H9 (cell line): ENCODE measurements around the gene MARCHF3. TPM values are rescaled to one million over a fixed set of nuclear protein-coding genes. Genes with fewer than 3 reads are reported as not detected.

Experiments used
- DNase-seq: peaks from one replicate; pipeline ENCODE4 v3.0.0-alpha.2; 2017
- H2AFZ ChIP-seq: one replicate; pipeline ENCODE4 v1.6.1; 2013; ENCODE audit warnings: mild to moderate bottlenecking, low read length, control low read depth, moderate library complexity
- H2AK5ac ChIP-seq: 2 replicates; pipeline ENCODE4 v1.6.1; 2013; ENCODE audit warnings: low read length, control low read depth, mixed read lengths; ENCODE audit not compliant: insufficient read length
- H2BK120ac ChIP-seq: one replicate; pipeline ENCODE4 v1.6.1; 2013; ENCODE audit warnings: low read depth, mild to moderate bottlenecking, low read length, control low read depth, inconsistent platforms; ENCODE audit not compliant: poor library complexity, severe bottlenecking
- H2BK12ac ChIP-seq: 2 replicates; pipeline ENCODE4 v1.6.1; 2013; ENCODE audit warnings: low read length, control low read depth, mixed read lengths, low read depth; ENCODE audit not compliant: insufficient read length
- H2BK15ac ChIP-seq: 2 replicates; pipeline ENCODE4 v1.6.1; 2013; ENCODE audit warnings: low read depth, low read length, control low read depth
- H2BK20ac ChIP-seq: one replicate; pipeline ENCODE4 v1.6.1; 2013; ENCODE audit warnings: low read depth, mild to moderate bottlenecking, low read length, control low read depth, inconsistent platforms; ENCODE audit not compliant: poor library complexity, severe bottlenecking
- H2BK5ac ChIP-seq: 2 replicates; pipeline ENCODE4 v1.6.1; 2013; ENCODE audit warnings: low read length, control low read depth, mixed read lengths; ENCODE audit not compliant: insufficient read length
- H3K14ac ChIP-seq: 2 replicates; pipeline ENCODE4 v1.6.1; 2013; ENCODE audit warnings: low read length, control low read depth; ENCODE audit not compliant: insufficient read depth
- H3K18ac ChIP-seq: 2 replicates; pipeline ENCODE4 v1.6.1; 2013; ENCODE audit warnings: low read depth, mild to moderate bottlenecking, mixed read lengths, low read length, control low read depth; ENCODE audit not compliant: insufficient read length
- H3K23ac ChIP-seq: 2 replicates; pipeline ENCODE4 v1.6.1; 2013; ENCODE audit warnings: low read length, control low read depth, mixed read lengths, low read depth; ENCODE audit not compliant: insufficient read length
- H3K23me2 ChIP-seq: 2 replicates; pipeline ENCODE4 v1.6.1; 2013; ENCODE audit warnings: low read depth, mild to moderate bottlenecking, mixed read lengths, low read length, control low read depth; ENCODE audit not compliant: insufficient read length, poor library complexity, severe bottlenecking
- H3K27ac ChIP-seq: 2 replicates; pipeline ENCODE4 v1.5.1; 2013; ENCODE audit warnings: low read length, control low read depth, mixed read lengths, low read depth; ENCODE audit not compliant: insufficient read length
- H3K27me3 ChIP-seq: 2 replicates; pipeline ENCODE4 v1.6.1; 2013; ENCODE audit warnings: low read length, control low read depth, inconsistent platforms; ENCODE audit not compliant: insufficient read depth
- H3K4ac ChIP-seq: 2 replicates; pipeline ENCODE4 v1.6.1; 2013; ENCODE audit warnings: low read depth, mild to moderate bottlenecking, control low read depth, inconsistent platforms, low read length, moderate library complexity
- H3K4me1 ChIP-seq: 2 replicates; pipeline ENCODE4 v1.6.1; 2013; ENCODE audit warnings: low read length, control low read depth, inconsistent platforms; ENCODE audit not compliant: insufficient read depth
- H3K4me2 ChIP-seq: 2 replicates; pipeline ENCODE4 v1.6.1; 2013; ENCODE audit warnings: low read length, control low read depth, mixed read lengths; ENCODE audit not compliant: insufficient read length, insufficient read depth
- H3K56ac ChIP-seq: 2 replicates; pipeline ENCODE4 v1.6.1; 2013; ENCODE audit warnings: low read depth, mild to moderate bottlenecking, mixed read lengths, low read length, control low read depth; ENCODE audit not compliant: insufficient read length
- H3K79me1 ChIP-seq: 2 replicates; pipeline ENCODE4 v1.6.1; 2013; ENCODE audit warnings: low read depth, mild to moderate bottlenecking, moderate library complexity, low read length, control low read depth, inconsistent platforms; ENCODE audit not compliant: insufficient read depth, poor library complexity, severe bottlenecking
- H3K79me2 ChIP-seq: 2 replicates; pipeline ENCODE4 v1.6.1; 2013; ENCODE audit warnings: low read length, control low read depth, inconsistent platforms; ENCODE audit not compliant: insufficient read depth
- H3K9ac ChIP-seq: 2 replicates; pipeline ENCODE4 v1.6.1; 2013; ENCODE audit warnings: low read length, control low read depth, mixed read lengths; ENCODE audit not compliant: insufficient read length; ENCODE audit errors: extremely low read depth
- H3K9me3 ChIP-seq: one replicate; pipeline ENCODE4 v1.6.1; 2013; ENCODE audit warnings: low read depth, low read length, inconsistent platforms; ENCODE audit not compliant: control insufficient read depth
- H3T11ph ChIP-seq: one replicate; pipeline ENCODE4 v1.6.1; 2013; ENCODE audit warnings: mild to moderate bottlenecking, low read length, control low read depth, inconsistent platforms
- H4K20me1 ChIP-seq: one replicate; pipeline ENCODE4 v1.6.1; 2013; ENCODE audit not compliant: control insufficient read depth, insufficient read length, insufficient read depth
- H4K5ac ChIP-seq: 2 replicates; pipeline ENCODE4 v1.6.1; 2013; ENCODE audit warnings: low read depth, mild to moderate bottlenecking, mixed read lengths, low read length, control low read depth; ENCODE audit not compliant: insufficient read length
- H4K8ac ChIP-seq: replicated peaks from 2 replicates; pipeline ENCODE4 v1.6.1; 2013; ENCODE audit warnings: low read length, control low read depth, mixed read lengths, low read depth; ENCODE audit not compliant: insufficient read length
- H4K91ac ChIP-seq: 2 replicates; pipeline ENCODE4 v1.6.1; 2013; ENCODE audit warnings: low read depth, mild to moderate bottlenecking, moderate library complexity, mixed read lengths, low read length, control low read depth; ENCODE audit not compliant: insufficient read length
- H3K27ac Mint-ChIP-seq, 3 experiments: 2 replicates in 2 of 3; 3 replicates in 1 of 3; pipeline ENCODE4 v1.8.0; 2020 to 2021; ENCODE audit warnings: mixed read lengths in 3 of 3, mild to moderate bottlenecking in 1 of 3, moderate library complexity in 1 of 3
- H3K27me3 Mint-ChIP-seq: 2 replicates; pipeline ENCODE4 v1.8.0; 2021; ENCODE audit warnings: low read depth, mild to moderate bottlenecking, moderate library complexity, mixed read lengths
- H3K36me3 Mint-ChIP-seq, 3 experiments: 2 replicates in 2 of 3; 3 replicates in 1 of 3; pipeline ENCODE4 v1.8.0; 2020 to 2021; ENCODE audit warnings: low read depth in 3 of 3, mixed read lengths in 3 of 3; ENCODE audit not compliant: insufficient read depth in 1 of 3
- H3K4me1 Mint-ChIP-seq, 2 experiments: 2 replicates each; pipeline ENCODE4 v1.8.0; 2020; ENCODE audit warnings: mixed read lengths in 2 of 2
- H3K4me3 Mint-ChIP-seq, 2 experiments: 2 replicates in 1 of 2; 3 replicates in 1 of 2; pipeline ENCODE4 v1.8.0; 2020 to 2021; ENCODE audit warnings: mild to moderate bottlenecking in 2 of 2, mixed read lengths in 2 of 2, moderate library complexity in 1 of 2
- H3K9me3 Mint-ChIP-seq, 2 experiments: 2 replicates in 1 of 2; 3 replicates in 1 of 2; pipeline ENCODE4 v1.8.0; 2020; ENCODE audit warnings: mild to moderate bottlenecking in 2 of 2, mixed read lengths in 2 of 2, moderate library complexity in 1 of 2
- CTCF ChIP-seq: fragments of 200-600 bp; sonication (generic); conservative IDR thresholded peaks from 3 replicates; pipeline ENCODE4 v1.8.0; 2021; ENCODE audit warnings: antibody characterized with exemption, mild to moderate bottlenecking
- WGBS: extraction: QIAGEN DNeasy Blood & Tissue Kit; methylation state at CpG from one replicate; pipeline ENCODE4 v1.1.7; 2013; ENCODE audit warnings: missing lambda C conversion rate, low lambda C conversion rate, mixed read lengths; ENCODE audit not compliant: insufficient read length; ENCODE audit errors: extremely low coverage; 5-methylcytosine and 5-hydroxymethylcytosine counted together
- total RNA-seq: library from RNA; stranded (reverse); gene quantifications from 2 replicates; pipeline ENCODE4 v1.2.1, GENCODE V29; 2021

Gene MARCHF3
- total RNA-seq, 1 experiment from 2014 or later = 17.7 TPM

GRCh38 chr5:126961128-126961527 is 69.2 kb downstream of the MARCHF3 start:
- no peak overlapping the region for H3K14ac ChIP-seq
- no peak for TF ChIP-seq CTCF
- H4K20me1 ChIP-seq = no peaks in the 10 kb centered on the region
- no peak overlapping the region for H4K8ac ChIP-seq
- Mint-ChIP-seq H3K4me3 (no peak overlapping the region), H3K27me3 (no peaks in the 10 kb centered on the region), H3K36me3 (peaks cover 0 to 8% (median 2%) of the 10 kb centered on the region in 3 experiments; a peak in 2 of 7 replicates), H3K4me1 (peaks cover 3 to 7% of the 10 kb centered on the region in 2 experiments; a peak in 3 of 4 replicates), H3K9me3 (peaks cover 2 to 4% of the 10 kb centered on the region in 2 experiments; a peak in 3 of 5 replicates), H3K27ac (no peak overlapping the region; a peak in 1 of 7 replicates)
- no CpG with 5 or more reads among the region's 1 CpG for WGBS
- H3T11ph ChIP-seq = no peak overlapping the region
- no peak overlapping the region for H4K5ac ChIP-seq
- H3K18ac ChIP-seq = no peak overlapping the region
- H3K9ac ChIP-seq = no peak overlapping the region
- H3K27ac ChIP-seq = no peak overlapping the region
- 0 out of 2 replicates have a peak, but pooled peaks cover 1% of the 10 kb centered on the region for H3K79me2 ChIP-seq
- no peak overlapping the region for H3K4ac ChIP-seq
- H3K23me2 ChIP-seq = no peaks in the 10 kb centered on the region
- H2BK120ac ChIP-seq = no peak overlapping the region
- H3K56ac ChIP-seq = no peak overlapping the region
- H2BK15ac ChIP-seq = no peak overlapping the region
- no peaks in the 10 kb centered on the region for H3K4me1 ChIP-seq
- no peak overlapping the region for H2BK12ac ChIP-seq
- no peak overlapping the region for H2AFZ ChIP-seq
- DNase-seq = no peak
- H3K4me2 ChIP-seq = no peak overlapping the region
- no peak overlapping the region for H2BK20ac ChIP-seq
- H3K9me3 ChIP-seq = no peaks in the 10 kb centered on the region
- no peak overlapping the region for H4K91ac ChIP-seq
- no peaks in the 10 kb centered on the region for H3K27me3 ChIP-seq
- no peak overlapping the region for H2BK5ac ChIP-seq
- no peak overlapping the region for H2AK5ac ChIP-seq
- H3K23ac ChIP-seq = no peak overlapping the region
- no peaks in the 10 kb centered on the region for H3K79me1 ChIP-seq
